Activated CD8-positive, alpha-beta memory T cell treated with anti-CD3 and anti-CD28 coated beads, Interleukin-2, amount 50 U/mL, for 1 hour (primary cell): ENCODE results near the gene MYO16.

Experiments
- DNase-seq: peaks from one replicate; pipeline ENCODE4 v3.0.0-alpha.2; 2020; ENCODE audit errors: extremely low read depth

The MYO16 gene

DNA sequence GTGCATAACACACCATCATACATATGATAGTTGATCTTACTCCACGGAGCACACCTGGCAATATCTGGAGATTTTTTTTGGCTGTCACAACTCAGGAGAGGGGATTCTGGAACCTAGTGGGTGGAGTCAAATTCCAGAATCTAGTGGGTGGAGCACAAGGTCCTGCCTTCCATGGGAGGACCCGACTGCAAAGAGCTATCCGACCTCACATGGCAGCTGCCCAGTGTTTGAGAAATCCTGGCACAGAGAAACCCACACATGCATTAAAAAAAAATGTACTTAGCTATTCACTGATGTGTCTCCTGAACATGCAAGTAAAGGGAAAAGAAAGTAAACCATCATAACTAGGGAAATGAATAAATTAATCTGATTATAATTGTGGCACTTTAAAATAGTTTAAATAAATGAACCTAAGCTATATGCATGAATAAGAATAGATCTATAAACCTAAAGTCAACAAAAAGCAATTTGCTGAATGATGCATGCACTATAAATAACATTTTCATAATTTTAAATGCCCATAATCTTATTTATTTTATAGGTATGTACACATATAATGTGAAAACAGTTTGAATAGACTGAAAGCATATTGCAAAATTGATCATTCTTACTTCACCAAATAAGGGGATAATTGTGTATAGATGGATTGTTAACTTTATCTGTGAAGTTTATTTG lies 300.3 kb downstream of the MYO16 start:
- no peak for DNase-seq

- no peak for DNase-seq
These were observed 302.8 kb downstream of the MYO16 start for GRCh38 chr13:108932196-108932595.

GRCh38 chr13:108933061-108933460 lies 303.6 kb downstream of the MYO16 start:
- DNase-seq, result no peak

DNA sequence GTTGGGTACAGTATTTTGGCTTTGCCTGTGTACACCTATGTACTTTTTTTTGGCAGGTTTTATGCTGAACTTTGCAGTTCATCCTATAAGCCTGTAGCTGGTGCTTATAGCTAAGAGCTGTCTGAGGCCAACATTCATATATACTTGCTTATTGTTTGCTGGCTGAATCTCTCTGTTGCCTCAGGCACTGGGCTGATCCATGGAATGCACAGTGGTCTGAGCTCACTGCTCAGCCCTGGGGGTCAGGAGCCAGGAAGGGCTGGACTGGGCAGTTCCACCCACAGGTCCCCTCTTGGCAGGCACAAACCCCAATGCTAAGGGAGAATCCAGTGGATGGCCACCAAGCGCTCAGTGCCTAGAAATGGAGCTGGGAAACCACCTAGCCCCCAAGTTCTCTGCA lies 308.7 kb downstream of the MYO16 start:
- DNase-seq, result no peak

DNA sequence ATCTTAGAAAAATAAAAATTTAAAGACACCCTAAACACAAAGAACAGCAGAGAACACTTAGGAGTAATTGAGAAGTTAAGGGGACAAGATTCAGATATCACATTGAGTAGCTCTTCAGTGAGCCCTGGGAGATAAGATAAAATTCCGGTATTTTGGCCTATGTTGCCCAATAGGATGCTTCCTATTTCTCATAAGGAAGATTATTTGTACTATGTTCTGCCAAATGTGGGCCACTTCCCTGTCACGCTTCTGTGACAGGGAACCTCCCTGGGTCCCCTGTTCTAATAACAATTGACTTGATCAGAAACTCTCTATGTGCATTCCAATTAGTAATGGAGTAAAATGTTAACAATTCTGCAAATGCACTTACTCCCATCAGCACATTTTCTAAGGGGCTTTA lies 310.7 kb downstream of the MYO16 start:
- DNase-seq, result no peak

DNA sequence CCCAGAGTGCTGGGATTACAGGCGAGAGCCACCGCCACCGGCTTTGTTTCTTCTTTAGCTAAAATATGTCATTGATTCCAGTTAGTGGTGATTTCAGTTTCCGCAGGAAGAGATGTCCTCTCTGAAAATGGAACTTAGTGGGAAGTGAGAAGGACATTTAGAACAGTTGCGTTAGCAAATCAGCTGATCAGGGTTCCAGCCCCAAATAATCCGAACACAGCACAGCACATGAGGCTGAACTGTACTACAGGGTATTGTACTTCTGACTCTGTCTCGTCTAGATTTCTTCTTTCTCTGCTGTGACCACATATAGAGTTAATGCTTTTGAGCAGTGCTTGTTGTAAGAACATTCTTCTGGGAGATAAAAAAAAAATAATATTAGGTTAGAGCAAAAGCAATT lies 314.4 kb downstream of the MYO16 start:
- DNase-seq, result no peak

DNA sequence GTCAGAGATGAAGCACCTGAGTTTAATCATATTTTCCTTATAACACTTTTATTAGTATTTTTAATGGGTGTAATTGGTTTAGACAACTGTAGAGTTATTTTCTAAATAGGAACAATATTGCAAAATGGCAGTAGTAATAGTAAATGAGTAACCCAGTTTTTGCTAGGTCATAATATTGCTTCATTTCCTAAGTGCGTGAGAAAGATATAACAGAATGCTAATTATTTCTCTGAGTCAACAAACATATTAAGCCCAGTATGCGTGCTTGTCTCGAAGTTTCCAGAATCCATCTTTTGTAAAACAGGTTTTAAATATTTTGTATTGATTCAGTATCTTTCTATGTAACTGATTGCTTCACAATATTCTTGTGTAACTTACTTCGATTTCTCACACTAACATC lies 315.3 kb downstream of the MYO16 start:
- DNase-seq, result no peak

GRCh38 chr13:108947551-108948030 lies 318.2 kb downstream of the MYO16 start:
- DNase-seq, result no peak

DNA sequence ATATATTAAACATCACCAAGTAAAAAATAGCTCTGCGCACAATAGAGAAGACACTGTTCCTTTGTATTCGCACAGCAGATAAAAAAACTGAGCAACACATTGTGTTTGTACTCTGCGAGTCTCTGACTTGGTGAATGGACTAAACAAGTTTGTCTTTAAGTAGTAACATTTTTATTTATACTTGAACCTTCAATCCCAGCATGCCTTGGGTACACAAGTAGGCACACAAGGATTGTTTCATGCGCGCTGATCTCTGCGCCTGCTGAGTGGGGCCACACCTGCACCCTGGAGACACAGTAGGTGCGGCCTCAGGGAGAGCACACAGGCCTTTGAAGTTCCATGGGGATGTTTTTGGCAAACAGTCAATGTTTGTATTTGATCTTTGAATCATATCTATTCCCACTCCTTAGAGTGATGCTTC lies 318.9 kb downstream of the MYO16 start:
- no peak for DNase-seq

DNA sequence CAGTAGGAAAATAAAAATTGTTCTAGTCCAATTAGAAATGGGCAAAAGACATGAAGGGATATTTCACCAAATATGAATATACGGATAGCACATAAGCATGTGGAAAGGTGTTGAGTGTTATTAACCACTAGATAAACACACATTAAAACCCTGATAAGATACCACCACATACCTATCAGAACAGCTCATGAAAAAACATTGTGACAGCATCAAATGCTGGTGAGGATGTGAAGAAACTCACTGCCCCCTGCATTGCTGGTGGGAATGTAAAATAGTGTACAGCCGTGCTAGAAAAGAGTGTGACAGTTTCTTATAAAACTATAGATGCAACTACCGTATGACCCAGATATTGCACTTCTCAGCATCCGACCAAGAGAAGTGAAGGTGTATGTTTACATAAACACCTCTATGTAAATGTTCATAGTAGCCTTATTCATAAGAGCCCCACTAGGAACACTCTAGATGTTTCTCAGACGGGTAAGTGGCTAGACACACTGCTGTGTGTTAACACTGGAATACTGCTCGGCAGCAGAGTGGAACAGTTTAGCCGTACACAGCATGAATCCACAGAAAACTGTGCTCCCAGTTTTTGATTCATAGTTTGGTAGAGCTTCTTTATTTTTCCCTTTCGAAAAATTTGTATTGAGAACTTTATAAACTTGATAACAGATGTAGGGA lies 321.1 kb downstream of the MYO16 start:
- DNase-seq, result no peak

DNA sequence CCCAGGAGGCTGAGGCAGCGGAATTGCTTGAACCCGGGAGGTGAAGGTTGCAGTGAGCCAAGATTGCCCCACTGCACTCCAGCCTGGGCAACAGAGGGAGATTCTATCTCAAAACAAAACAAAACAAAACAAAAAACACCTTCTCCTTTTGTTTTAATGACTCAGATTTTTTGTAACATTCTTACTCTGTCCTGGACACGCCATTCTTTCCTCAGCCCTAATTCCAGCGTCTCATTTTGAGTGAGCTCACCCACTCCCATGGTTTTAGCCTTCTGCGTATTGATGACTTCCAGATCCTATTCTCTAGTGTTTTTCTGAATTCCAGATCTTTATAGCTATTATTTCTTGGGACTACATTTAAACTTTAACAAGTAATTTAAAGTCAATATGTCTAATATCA lies 326.3 kb downstream of the MYO16 start:
- DNase-seq, result no peak

- no peak for DNase-seq
These were observed 328.1 kb downstream of the MYO16 start for GRCh38 chr13:108957369-108958012.

- DNase-seq, result no peak
These were observed 328.6 kb downstream of the MYO16 start for GRCh38 chr13:108958013-108958376.

DNA sequence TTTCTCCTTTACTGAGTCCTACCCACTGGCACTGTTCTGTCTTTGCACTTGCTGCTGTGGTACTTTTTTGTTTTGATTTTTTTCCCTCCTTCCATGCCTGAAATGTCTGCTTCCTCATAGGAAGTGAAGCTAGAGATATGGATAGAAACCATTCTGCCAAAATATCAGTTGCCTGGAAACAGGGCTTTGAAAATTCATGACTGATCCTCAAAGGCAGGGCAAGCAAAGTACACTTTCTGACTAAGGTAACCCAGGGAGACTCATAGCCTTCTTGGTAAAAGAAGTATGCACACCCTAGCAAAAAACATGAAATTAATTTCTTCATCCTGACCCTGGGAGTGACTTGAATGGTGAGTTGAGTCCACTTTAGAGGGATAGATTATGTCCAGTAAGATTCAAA lies 329.8 kb downstream of the MYO16 start:
- no peak for DNase-seq

GRCh38 chr13:108960006-108960405 lies 330.6 kb downstream of the MYO16 start:
- no peak for DNase-seq

DNA sequence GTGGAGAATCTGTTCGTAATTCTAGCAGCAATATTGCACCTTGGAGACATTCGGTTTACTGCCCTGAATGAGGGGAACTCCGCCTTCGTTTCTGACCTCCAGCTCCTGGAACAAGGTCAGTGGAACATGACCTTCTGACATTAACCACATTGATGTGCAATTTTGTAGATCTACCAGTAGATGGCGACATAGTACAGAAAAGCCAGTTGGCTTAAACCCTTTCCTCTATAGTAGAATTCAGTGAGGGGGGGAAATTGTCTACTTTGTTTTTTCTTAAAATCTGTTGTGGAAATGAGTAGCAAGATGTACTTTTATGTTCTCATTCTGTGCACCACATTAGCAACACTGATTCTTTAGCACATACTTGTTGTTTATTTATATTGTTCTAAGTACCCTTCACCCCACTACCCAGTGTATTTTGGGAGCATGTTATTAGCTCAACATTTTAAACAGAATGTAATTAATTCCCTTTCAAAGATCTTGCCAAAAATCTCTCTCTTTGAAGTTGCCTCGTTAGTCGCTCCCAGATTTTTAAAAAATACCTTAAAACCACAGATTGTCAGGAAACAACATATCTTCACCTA lies 332.2 kb downstream of the MYO16 start:
- DNase-seq, result no peak

GRCh38 chr13:108962654-108963053 lies 333.2 kb downstream of the MYO16 start:
- DNase-seq, result no peak

- no peak for DNase-seq
These were observed 333.9 kb downstream of the MYO16 start for GRCh38 chr13:108963276-108963810.

GRCh38 chr13:108963846-108964600 lies 334.6 kb downstream of the MYO16 start:
- no peak for DNase-seq

DNA sequence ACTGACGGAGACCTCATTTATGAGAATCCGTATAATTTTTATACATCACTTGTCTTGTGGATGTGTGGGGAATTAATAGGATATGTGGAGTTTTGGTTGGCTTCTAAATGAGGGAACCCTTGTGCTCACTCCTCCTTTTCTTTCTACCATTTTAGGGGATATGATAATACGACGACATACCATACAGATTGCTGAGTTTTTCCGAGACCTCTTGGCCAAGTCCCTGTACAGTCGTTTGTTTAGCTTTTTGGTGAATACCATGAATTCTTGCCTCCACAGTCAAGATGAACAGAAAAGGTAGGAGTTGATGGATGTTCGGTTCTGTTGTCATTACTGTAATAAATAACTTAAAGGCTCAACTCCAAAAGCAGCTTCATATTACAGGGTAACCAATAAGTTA lies 335.2 kb downstream of the MYO16 start:
- DNase-seq, result no peak

DNA sequence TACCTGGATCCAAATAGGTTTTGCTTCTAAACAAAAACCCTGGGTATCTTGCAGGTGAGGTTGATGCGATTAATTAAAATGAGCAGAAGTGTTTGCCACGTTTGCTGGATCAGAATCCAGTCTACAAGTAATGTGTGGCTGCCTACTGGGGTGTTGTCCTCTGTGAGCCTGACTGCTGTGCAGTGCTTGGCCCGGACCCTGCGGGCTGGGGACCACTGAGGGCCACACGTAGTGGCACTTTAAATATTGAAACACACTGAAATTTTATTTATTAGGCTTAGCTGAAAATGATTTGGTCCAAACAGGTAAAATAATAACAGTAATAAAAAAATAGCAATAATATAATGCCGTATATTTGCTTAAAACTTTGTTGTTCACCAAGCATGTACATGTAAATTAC lies 338.0 kb downstream of the MYO16 start:
- DNase-seq, result no peak

DNA sequence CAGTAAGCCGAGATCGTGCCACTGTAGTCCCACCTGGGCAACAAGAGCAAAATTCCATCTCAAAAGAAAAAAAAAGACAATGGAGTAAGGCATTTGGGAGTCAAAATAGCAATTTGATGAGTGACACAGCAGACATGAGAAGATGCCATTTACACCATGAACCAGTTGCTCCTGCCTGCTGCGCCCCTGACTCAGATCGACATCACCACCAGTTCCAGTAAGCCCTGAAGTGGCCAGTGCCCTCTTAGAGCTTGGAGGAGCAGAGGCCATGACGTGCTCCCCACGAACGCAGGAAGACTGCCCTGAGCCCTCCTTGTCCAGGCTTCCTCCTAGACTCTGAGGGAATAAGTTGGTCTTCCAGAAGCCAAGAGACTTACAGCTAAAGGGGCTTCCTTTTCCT lies 339.2 kb downstream of the MYO16 start:
- no peak for DNase-seq
